GM21423 (cell line): ENCODE data around the gene ARHGEF9.

Experiments used
- ATAC-seq: cut with Tn5 transposase; IDR thresholded peaks from one replicate; pipeline ENCODE4 v1.9.1; 2021; ENCODE audit warnings: mild to moderate bottlenecking, moderate library complexity; ENCODE audit not compliant: unreplicated experiment

The ARHGEF9 gene

GRCh38 chrX:63747331-63747730 lies 37.7 kb downstream of the ARHGEF9 start:
- no peak for ATAC-seq

GRCh38 chrX:63746715-63747114 lies 38.3 kb downstream of the ARHGEF9 start:
- peak; percentile 10 for ATAC-seq

GRCh38 chrX:63746278-63746677 lies 38.7 kb downstream of the ARHGEF9 start:
- ATAC-seq = peak; percentile 92

- no peak for ATAC-seq
Observed at GRCh38 chrX:63744850-63745394, 40.1 kb downstream of the ARHGEF9 start.

- no peak for ATAC-seq
Observed at GRCh38 chrX:63743596-63743995, 41.4 kb downstream of the ARHGEF9 start.

GRCh38 chrX:63740382-63740781 lies 44.6 kb downstream of the ARHGEF9 start:
- peak; percentile 69 for ATAC-seq

DNA sequence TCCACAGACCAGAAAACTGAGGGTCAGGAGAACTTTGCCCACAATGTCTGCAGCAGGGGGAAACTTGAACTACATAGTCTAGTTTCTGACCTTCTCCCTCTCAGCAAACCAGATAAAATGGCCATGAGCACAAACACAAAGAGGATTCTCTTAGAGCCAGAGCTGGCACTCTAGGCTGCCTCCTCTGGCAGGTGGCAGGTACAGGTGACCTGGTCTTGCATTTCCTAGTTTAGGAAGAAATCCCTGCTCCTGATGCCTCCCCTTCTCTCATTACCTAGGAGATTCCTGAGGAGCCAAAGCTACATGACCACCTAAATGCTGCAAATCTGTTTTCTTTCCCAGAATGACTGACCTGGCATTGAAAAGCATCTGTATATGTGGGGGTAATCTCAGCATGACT lies 45.1 kb downstream of the ARHGEF9 start:
- ATAC-seq = no peak

GRCh38 chrX:63738696-63739095 lies 46.3 kb downstream of the ARHGEF9 start:
- ATAC-seq = no peak

DNA sequence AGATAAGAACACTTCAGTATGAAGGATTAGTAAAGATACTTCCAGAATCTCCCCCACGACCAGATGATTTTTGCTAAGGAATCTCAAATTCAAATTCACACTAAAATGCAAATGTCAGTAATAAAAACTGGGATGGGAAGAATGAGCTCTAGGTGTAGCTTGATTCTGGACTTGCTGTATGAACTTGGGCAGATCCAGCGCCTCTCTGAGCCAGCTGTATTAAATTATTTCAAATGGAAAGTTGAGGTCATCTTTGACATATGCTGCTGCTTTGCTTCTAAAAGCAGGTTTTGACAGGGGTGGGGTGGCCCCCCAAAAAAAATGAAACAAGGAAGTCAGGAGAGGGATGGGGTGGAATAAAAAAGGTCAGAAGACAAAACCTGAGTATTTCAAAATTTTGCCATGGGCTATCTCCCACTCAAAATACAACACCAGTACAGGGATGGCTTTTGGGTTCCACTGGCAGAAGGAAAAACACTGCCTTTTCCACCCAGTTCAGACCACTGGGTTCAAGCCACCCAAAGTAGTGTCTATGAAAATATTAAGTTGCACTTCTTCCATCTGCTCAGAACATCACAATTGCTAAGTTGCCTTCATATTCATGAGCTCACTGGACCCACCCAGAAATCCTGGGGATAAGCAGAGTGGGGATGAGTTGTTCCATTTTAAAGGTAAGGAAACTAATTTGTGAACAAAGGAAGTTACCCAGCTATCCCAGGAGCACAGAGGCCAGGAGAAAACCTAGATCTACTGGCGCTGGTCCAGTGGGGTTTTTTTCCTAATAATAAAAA lies 47.7 kb downstream of the ARHGEF9 start:
- ATAC-seq = no peak

GRCh38 chrX:63735882-63736281 lies 49.1 kb downstream of the ARHGEF9 start:
- ATAC-seq = no peak

- ATAC-seq = no peak
Observed at GRCh38 chrX:63720293-63720692, 64.7 kb downstream of the ARHGEF9 start.

DNA sequence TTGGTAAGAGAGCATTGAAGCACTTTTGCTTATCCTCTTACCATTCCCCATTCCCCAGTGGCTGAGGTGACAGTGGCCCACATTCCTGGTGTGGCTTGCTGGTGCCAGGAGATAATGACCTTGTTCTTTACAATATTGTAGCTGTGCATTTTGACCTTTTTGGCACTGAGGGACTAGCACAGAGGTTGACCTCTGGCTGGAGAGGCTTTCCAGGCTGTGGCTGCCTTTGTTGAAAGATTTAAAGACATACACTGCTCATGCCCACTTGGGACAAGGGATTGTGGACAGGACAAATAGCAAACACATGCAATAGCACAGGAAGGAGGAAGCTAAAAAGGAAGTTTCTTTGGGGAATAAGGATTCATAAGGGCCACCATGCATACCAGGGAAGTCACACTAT lies 65.4 kb downstream of the ARHGEF9 start:
- ATAC-seq = no peak

DNA sequence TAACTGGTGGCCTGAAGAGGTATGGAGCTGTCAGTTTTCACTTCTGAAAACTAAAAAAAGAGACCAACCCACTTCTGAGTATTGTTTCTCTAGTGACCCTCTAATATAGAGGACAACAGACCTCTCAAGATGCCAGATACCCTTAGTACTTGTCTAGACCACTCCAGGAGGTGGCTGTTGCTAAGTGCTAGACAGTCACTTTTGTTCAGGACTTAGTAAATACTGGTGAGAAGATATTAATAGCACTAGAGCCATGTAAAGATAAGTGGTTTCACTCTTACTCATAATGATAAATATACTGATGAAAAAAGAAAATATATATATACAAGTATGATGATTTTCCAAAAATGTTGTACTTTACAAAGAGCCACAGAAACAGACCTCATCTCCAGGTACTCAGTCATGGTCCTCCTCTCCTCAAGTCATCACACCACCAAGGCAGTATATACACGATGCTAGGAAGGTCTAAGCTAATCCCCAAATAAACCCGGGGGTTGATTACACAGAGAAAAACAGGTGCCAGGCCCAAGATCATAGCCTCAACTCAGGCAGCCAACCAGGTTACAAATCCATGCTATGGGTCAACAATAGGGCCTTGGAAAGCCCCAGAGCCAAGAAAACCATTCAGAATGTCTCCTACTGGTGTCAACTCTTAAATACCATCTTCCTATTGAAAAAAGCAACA lies 66.9 kb downstream of the ARHGEF9 start:
- ATAC-seq = peak; percentile 70

GRCh38 chrX:63713526-63713925 lies 71.5 kb downstream of the ARHGEF9 start:
- ATAC-seq = no peak

DNA sequence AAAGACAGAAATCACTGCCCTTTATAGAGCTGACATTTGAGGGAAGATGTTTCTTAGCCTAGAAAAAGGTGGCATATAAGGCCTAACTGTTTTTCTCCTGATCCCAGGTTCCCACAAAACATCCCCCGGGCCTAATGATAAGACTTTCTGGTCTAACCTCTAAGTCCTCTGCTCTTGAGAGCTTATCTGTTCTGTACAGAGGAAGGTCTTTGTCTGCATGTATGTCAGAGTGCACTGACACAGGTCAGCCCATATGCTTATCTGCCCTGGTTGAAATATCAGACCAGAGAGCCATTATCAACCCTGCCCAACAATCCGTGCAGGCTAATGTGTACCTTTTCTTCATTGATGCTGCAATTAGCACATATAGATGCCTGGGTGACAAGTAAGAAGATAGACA lies 76.2 kb downstream of the ARHGEF9 start:
- no peak for ATAC-seq

- ATAC-seq = no peak
Observed at GRCh38 chrX:63702556-63702955, 82.5 kb downstream of the ARHGEF9 start.

GRCh38 chrX:63686878-63687714 lies 97.9 kb downstream of the ARHGEF9 start:
- no peak for ATAC-seq

DNA sequence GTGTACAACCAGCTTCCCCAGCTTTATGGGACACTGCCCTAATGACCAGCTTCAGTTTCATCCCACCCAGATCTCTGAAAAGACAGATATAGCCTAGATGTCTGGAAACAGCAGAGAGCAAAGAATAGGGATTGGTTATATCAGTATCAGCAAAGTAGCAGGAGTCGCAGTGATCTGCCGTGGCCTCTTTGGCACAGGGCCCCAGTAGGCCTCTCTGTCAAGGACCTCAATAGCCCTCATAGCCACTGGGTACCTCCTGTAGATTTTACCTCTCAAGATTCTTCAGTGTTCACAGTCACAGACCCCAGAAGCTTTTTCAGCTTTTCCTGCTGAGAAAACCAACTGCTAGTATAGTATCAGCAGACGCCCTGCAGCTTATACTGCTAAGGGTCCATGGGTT lies 104.6 kb downstream of the ARHGEF9 start:
- ATAC-seq = no peak

- no peak for ATAC-seq
Observed at GRCh38 chrX:63679432-63679831, 105.6 kb downstream of the ARHGEF9 start.

- no peak for ATAC-seq
Observed at GRCh38 chrX:63675716-63676115, 109.3 kb downstream of the ARHGEF9 start.

- ATAC-seq = no peak
Observed at GRCh38 chrX:63673896-63674295, 111.1 kb downstream of the ARHGEF9 start.
